Testis (tissue), 5 donors: ENCODE data around the gene KANSL1L. TPM values are rescaled to one million over a fixed set of nuclear protein-coding genes. Genes with fewer than 3 reads are reported as not detected.

Experiments used
- DNase-seq: peaks from one replicate; pipeline ENCODE4 v3.0.0-alpha.2; 2019
- H3K27ac ChIP-seq, 2 donors: fragments of 200-600 bp; sonication (generic); one replicate each; pipeline ENCODE4 v1.5.1; 2019
- H3K27me3 ChIP-seq: fragments of 200-600 bp; sonication (generic); one replicate; pipeline ENCODE4 v1.5.1; 2019
- H3K36me3 ChIP-seq: fragments of 200-600 bp; sonication (generic); one replicate; pipeline ENCODE4 v1.5.1; 2017; ENCODE audit warnings: low read depth; ENCODE audit errors: missing control alignments
- H3K4me1 ChIP-seq: fragments of 200-600 bp; sonication (generic); one replicate; pipeline ENCODE4 v1.5.1; 2019
- H3K4me3 ChIP-seq, 2 donors: fragments of 200-600 bp; sonication (generic); one replicate each; pipeline ENCODE4 v1.5.1; 2017 to 2019
- H3K9me3 ChIP-seq: fragments of 200-600 bp; sonication (generic); one replicate; pipeline ENCODE4 v1.5.1; 2017
- POLR2A ChIP-seq: fragments of 450-650 bp; IDR thresholded peaks from one replicate; pipeline ENCODE4 v1.6.1; 2017; ENCODE audit warnings: antibody characterized with exemption, mild to moderate bottlenecking, moderate library complexity
- WGBS, 2 donors: methylation state at CpG; one replicate each; pipeline ENCODE4 v1.1.5; 2018; 5-methylcytosine and 5-hydroxymethylcytosine counted together
- intact Hi-C: fragments of 100-400 bp; cut with DNase I; formaldehyde crosslinking; loops from one replicate; pipeline ENCODE4 v1.15.1; 2023; ENCODE audit warnings: low total_unique reads
- long read RNA-seq, 2 donors: transcript quantifications; one replicate each; lab custom pipeline, GENCODE V29; 2026
- polyA plus RNA-seq: library from polyadenylated mRNA; stranded (reverse); fragments of 350-450 nt; fragmentation: Illumina TruSeq; extraction: RNeasy Lipid Tissue Mini Kit (QIAGEN cat#74804); gene quantifications from one replicate; pipeline ENCODE4 v1.2.3, GENCODE V29; 2014; ENCODE audit warnings: low read depth, low replicate concordance; ENCODE audit not compliant: insufficient read depth
- total RNA-seq, 2 donors: library from RNA; depleted of rRNA; stranded (reverse); fragments of >200 nt; gene quantifications; one replicate each; pipeline ENCODE4 v1.2.3, GENCODE V29; 2016
- TF ChIP-seq, protein P1 (sequence below), 3 experiments: fragments of 450-650 bp in 2 of 3; fragments of 200-600 bp in 1 of 3; sonication (generic) in 1 of 3; IDR thresholded peaks; one replicate each; pipeline ENCODE4 v1.5.1; 2016 to 2019; ENCODE audit warnings: antibody characterized with exemption in 3 of 3, mild to moderate bottlenecking in 2 of 3, moderate library complexity in 1 of 3

Gene KANSL1L
- 10 to 100 TPM; 53.0 to 80.4 TPM for total RNA-seq
- polyA plus RNA-seq = 39.7 TPM
- long read RNA-seq, donor 1, partial matches to known transcripts = 0 of 1 reads
- long read RNA-seq, donor 1, other reads (novel, unspliced or antisense) = 0 of 1 reads
- long read RNA-seq, donor 2, partial matches to known transcripts = 0 of 1 reads
- long read RNA-seq, donor 2, other reads (novel, unspliced or antisense) = 0 of 1 reads

GRCh38 chr2:210171309-210172218 is at the start of gene KANSL1L:
Gene KANSL1L (minus strand): TSS chr2:210171409. CDS start chr2:210154582, 16,827 bp downstream.
- intact Hi-C loops = no loop called here
- TF ChIP-seq POLR2A = peak; percentile 76
- TF ChIP-seq, protein P1, sequence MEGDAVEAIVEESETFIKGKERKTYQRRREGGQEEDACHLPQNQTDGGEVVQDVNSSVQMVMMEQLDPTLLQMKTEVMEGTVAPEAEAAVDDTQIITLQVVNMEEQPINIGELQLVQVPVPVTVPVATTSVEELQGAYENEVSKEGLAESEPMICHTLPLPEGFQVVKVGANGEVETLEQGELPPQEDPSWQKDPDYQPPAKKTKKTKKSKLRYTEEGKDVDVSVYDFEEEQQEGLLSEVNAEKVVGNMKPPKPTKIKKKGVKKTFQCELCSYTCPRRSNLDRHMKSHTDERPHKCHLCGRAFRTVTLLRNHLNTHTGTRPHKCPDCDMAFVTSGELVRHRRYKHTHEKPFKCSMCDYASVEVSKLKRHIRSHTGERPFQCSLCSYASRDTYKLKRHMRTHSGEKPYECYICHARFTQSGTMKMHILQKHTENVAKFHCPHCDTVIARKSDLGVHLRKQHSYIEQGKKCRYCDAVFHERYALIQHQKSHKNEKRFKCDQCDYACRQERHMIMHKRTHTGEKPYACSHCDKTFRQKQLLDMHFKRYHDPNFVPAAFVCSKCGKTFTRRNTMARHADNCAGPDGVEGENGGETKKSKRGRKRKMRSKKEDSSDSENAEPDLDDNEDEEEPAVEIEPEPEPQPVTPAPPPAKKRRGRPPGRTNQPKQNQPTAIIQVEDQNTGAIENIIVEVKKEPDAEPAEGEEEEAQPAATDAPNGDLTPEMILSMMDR (IDR thresholded peaks at IDR 0.05) = no peak
- WGBS, 2 donors = 0 to 1% methylated on average over 41 to 58 of the region's 67 CpGs

DNA sequence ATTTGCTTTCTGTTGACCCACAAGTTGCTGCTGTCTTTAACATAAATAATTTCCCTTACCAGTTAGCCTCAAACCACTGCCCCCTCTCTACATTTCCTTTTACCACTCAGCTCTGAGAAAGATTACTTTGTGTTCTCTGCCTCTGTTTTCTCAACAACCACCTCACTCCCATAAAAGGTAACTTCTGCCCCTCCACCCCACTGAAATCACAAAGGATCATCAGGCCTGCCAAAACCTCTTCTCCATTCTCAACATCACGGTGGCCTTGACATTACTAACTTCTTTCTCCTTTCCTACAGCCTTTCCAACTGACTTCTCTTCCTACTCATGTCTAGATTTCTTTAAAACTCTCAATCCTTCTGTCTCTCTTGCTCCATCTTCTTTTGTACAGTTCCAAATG is 43.9 kb upstream of the KANSL1L start:
- no peak overlapping the region for H3K4me3 ChIP-seq
- TF ChIP-seq, protein P1 (IDR thresholded peaks at IDR 0.05) = no peak
- no peak for TF ChIP-seq POLR2A
- intact Hi-C loops = no loop called here
- WGBS, 2 donors = 26 to 38% methylated on average over 1 of the region's 1 CpG
- no peaks in the 10 kb centered on the region for H3K9me3 ChIP-seq
- H3K27ac ChIP-seq = peak overlapping the region; percentile 18 to 64
- no peaks in the 10 kb centered on the region for H3K4me1 ChIP-seq
- H3K27me3 ChIP-seq = no peaks in the 10 kb centered on the region
- no peaks in the 10 kb centered on the region for H3K36me3 ChIP-seq
- no peak for DNase-seq

More at GRCh38 chr2:210171309-210172218, at the start of gene KANSL1L:
- Histone ChIP-seq H3K9me3 (no peaks in the 10 kb centered on the region), H3K4me1 (peaks cover 21% of the 10 kb centered on the region), H3K4me3 (peak within 1 kb of the TSS; percentile 95 to 96), H3K27me3 (no peaks in the 10 kb centered on the region), H3K27ac (peak within 1 kb of the TSS; percentile 100), H3K36me3 (no peaks in the 10 kb centered on the region)
- DNase-seq = peak; percentile 99

- intact Hi-C loops = no loop called here
- H3K36me3 ChIP-seq = no peaks in the 10 kb centered on the region
- TF ChIP-seq, protein P1 (IDR thresholded peaks at IDR 0.05) = no peak
- no peak for TF ChIP-seq POLR2A
- no peaks in the 10 kb centered on the region for H3K4me1 ChIP-seq
- no peak overlapping the region for H3K4me3 ChIP-seq
- no peak for DNase-seq
- 86 to 90% methylated on average over 1 of the region's 1 CpG for WGBS, 2 donors
- H3K9me3 ChIP-seq = no peaks in the 10 kb centered on the region
- no peak overlapping the region for H3K27ac ChIP-seq
- H3K27me3 ChIP-seq = no peaks in the 10 kb centered on the region
Measured at GRCh38 chr2:210210185-210210584, 39.0 kb upstream of the KANSL1L start.

DNA sequence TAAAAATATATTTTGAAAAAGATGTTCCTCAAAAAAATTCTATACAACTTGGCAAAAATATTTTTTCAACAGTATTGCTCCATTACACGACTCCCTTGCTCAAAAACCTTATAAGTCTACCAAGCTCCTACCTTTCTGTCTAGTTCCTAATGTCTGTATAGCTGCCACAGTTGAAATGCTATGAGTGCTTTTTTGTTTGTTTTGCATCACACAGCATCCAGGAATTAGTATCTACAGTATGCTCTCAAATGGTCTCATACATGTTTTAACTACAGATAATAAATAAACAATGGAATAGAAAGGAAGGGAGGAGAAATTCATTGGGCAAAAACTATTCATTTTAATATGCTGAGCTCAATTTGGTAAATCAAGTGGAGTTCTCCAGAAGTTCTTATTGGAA is 36.7 kb upstream of the KANSL1L start:
- Histone ChIP-seq H3K36me3 (no peaks in the 10 kb centered on the region), H3K27me3 (no peaks in the 10 kb centered on the region), H3K27ac (no peak overlapping the region), H3K9me3 (no peaks in the 10 kb centered on the region), H3K4me3 (no peak overlapping the region), H3K4me1 (no peaks in the 10 kb centered on the region)
- no peak for DNase-seq
- intact Hi-C loops = loop anchor here (10.0 kb wide), 1 partner anchor 133 kb away; no protein-coding TSS in a partner anchor
- WGBS, 2 donors = 82 to 86% methylated on average over 1 of the region's 1 CpG
- no peak for TF ChIP-seq POLR2A
- TF ChIP-seq, protein P1 (IDR thresholded peaks at IDR 0.05) = no peak
